CD1c-positive myeloid dendritic cell (primary cell): ENCODE results near the gene NPTX1.
"Not testable (repeated sequence)": the region's sequence is repeated elsewhere in the genome, so short reads cannot be mapped to it uniquely, and the experiment has no call there.

ENCODE experiments used
- DNase-seq: peaks from one replicate; pipeline ENCODE4 v3.0.0-alpha.2; 2016; ENCODE audit errors: extremely low spot score

The NPTX1 gene, protein sequence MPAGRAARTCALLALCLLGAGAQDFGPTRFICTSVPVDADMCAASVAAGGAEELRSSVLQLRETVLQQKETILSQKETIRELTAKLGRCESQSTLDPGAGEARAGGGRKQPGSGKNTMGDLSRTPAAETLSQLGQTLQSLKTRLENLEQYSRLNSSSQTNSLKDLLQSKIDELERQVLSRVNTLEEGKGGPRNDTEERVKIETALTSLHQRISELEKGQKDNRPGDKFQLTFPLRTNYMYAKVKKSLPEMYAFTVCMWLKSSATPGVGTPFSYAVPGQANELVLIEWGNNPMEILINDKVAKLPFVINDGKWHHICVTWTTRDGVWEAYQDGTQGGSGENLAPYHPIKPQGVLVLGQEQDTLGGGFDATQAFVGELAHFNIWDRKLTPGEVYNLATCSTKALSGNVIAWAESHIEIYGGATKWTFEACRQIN

DNA sequence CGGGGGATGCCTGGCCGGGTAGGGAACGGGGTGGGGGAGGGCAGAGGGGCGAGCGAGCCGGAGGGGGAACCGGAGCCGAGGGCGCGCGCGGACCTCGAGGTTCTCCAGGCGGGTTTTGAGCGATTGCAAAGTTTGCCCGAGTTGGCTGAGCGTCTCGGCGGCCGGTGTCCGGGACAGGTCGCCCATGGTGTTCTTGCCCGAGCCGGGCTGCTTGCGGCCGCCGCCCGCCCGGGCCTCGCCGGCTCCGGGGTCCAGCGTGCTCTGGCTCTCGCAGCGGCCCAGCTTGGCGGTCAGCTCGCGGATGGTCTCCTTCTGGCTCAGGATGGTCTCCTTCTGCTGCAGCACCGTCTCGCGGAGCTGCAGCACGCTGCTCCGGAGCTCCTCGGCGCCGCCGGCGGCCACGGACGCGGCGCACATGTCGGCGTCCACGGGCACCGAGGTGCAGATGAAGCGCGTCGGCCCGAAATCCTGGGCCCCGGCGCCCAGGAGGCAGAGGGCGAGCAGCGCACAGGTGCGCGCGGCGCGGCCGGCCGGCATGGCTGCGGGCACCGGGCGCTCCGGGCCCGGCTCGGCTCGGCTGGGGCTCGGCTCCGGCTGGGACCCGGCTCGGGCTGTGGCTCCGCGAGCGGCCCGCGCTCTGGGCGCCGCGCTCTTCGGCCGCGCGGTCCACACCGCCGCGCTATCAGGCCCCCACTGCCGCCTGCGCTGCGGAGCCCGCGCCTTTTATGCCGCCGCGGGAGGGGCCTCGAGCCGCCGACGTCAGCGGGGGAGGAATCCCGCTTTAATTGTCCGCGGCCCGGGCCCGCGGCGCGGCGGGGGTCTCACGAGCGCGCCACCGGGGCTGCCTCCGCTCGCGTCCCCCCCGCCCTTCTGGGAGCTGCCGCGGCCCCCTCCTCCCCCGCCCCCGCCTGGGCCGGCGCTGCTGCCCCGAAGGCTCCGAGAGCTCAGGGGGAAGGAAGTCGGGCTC, at the start of gene NPTX1:
Gene NPTX1, minus strand, starts transcription at position 698 of the 967 bp plus-strand sequence. Its CDS starts 161 bp downstream, at position 537.
- no peak for DNase-seq

DNA sequence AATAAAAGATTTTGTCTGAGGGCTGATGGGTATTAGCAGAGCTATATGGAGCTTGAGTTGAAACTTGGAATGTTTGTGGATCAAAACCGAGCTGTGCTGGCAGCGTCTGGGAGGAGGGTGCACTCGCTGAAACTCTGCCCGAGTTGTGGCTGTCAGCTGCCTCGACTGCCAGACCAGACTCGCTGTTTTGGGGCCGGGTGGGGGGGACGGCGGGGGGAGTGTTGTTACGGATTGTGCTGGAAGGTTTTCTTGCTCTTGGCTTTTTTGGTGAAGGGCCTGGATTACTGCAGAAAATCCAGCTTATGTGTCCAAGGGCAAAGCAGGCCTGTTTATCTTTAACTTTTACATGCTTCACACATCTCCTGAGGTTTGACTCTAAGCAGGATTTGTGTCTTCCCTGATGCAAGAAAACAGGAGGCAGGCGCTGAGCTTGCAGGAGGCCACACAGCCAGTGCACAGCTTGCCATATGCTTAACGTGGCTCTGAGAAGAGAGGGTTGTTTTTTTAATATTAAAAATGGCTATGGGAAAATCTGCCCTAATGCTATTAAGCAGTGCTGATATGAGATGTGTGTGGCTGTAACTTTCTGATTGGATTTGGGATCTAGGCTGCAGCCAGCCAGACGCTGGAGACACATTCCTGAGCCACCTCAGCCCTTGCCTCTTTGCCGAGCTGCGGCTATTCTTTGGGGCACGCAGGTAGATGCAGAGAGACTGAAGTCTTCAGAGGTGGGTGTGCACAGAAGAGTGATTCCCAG, 47.7 kb upstream of the NPTX1 start:
- no peak for DNase-seq

DNA sequence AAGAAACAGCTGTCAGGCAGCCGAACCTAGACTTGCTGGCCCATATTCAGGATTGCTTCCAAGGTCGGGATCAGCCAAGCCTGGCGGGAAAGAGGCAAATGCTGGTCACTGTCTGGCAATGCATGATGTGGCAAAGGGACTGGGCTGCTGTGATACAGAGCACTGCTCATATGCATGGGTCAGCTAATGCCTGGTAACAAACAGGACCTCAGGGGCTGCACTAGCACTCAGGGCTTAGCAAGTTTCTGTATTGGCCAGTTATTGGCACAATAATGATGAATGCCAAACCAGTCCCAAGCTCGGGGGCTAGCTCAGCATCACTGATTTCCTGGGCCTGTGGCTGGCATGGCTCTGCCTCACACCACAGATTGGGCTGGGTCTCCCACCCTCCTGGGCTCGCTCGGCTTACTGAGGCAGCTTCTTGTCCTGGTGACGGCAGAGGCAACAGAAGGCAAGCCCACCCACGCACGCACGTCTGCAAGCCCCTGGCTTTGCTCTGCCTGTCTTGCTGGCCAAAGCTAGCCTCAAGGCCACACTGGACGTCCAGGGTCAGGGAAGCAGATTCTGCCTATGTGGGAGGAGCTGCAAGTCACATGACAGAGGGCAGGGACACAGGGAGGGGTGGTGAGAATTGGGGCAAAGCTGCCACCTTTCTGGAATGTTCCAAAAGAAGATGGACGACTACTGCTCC, 46.8 kb upstream of the NPTX1 start:
- no peak for DNase-seq

DNA sequence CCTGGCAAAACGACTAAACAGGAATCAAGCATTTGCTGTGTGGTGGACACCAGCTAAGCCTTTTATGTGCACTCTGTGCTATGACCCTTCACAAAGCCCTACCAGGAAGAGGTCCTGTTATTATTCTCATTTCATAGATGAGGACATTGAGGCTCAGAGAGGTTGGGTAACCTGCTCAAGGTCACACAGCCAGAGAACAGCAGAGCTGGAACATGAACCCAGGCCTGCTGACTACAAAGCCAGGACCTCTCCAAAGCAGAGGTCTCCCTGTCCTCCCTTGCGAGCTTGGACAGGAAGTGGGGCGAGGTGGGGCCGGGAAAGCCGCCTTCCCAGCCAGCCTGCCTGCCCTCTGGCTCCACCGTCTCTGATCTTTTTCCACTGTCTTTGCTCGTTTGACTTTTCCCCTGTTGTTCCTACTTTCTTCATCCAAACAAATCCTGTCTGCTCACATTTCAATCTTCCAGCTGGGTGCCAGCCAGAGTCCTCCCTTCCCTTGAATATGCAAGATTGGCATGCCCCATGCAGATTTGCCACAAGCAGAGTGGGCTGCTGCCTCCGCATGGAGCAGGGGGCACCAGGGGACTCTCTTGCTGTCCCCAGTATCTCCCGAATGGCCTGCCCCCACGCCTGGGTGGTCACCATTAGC, 44.5 kb upstream of the NPTX1 start:
- DNase-seq: no peak

DNA sequence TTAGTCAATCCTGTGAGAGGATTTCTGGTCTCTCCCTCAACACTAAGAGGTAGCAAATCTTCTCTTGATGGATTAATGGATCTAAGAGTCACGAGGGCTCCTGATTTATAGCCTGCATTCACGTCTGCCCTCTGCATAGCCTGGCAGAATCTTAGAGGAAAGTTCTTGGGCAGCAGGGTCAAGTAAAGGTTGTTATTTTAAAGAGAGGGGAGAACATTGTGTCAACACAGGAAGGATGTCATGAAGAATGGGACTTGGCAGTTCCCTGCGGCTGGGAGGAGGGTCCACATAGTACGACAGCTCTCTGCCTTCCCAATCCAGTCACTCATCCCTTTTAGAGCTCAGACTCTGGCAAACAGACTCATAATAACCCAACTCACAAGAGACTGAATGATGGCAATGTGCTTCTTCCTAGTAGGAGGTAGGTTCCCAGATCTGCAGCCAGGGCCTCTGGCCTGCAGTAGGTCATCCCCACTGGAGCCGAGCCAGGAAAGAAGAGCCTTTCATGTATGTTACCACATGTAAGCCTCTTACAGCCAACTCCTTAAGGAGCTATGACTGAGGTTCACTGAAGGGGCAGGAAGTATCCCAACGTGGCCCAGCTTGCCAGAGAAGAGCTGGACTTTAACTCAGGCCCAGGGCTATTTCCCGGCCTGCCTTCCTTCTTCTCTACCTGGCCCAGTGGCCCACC, 42.8 kb upstream of the NPTX1 start:
- no peak for DNase-seq

DNA sequence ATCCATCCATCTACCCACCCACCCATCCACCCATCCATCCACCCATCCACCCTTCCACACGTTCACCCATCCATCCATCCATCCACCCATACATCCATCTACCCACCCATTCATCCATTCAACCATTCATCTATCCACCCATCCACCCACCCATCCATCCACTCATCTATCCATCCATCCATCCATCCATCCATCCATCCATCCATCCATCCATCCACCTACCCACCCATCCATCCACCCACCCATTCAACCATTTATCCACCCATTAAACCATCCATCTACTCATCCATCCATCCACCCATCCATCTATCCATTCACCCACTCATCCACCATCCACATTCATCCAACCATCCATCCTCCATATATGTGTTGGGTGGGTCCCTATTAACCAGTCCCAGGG, 42.0 kb upstream of the NPTX1 start:
- no peak for DNase-seq

DNA sequence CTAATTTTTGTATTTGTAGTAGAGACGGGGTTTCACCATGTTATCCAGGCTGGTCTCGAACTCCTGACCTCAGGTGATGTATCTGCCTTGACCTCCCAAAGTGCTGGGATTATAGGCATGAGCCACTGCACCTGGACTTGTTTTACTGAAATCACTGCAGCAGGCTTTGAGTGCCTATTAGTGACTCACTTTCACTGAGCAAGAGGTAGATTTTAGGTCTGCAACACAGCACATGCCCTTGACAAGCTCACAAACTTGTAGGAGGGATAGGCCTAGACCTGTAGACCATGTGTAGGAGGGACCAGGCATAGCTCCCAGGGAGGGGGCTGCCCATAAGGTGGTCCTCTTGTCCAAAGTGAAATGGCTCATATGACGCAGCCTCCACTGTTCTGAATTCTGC, 41.2 kb upstream of the NPTX1 start:
- no peak for DNase-seq

DNA sequence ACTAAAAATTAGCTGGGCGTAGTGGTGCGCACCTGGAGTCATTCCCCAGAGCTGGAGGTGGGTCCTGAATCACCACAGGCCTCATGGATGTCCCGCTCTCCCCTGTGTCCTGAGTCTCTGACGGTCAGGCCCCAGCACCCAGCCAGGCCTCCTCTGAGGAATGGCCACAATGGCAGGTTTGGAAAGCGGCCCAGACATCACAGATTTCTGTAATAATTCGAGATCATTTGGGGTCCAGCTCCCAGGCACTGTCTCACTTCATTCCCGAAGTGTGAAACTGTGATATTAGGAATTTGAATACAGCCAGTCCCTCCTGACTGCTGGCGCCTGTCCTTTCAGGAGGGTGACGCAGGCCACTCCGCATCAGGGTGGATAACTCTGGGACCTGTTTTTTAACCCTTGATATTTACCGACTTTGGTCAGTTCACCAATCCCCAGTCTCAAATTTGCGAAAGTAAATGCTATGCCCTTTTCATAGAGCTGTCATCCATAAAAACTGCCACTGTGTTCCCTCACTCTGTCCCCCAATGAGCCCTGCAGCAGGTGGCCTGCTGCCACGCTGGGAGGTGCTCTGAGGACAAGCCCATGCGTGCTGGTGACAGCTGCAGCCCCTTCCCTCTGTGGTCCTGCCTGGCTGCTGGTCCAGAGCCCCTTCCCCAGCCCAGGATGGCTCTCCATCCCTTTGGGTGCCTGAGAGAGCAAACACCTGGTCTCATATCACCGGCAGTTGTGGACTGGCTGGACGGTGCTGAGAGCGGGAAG, 39.9 kb upstream of the NPTX1 start:
- DNase-seq: no peak

DNA sequence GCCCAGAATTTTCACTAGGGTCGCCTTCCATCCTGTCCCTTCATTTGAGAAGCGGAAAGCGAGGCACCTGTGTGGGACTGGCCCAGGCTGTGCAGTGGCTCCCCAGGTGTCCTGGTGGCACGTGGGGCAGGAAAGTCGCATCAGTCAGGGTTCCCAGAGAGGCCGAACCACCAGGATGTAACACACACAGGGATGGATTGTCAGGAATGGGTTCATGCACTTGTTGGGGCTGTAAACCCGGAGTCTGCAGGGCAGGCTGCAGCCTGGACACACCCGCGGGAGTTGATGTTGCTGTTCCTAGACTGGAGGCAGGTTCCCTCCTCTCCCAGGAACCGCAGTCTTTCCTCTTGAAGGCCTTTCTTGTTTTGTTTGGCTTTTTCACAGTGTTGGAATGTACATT, 37.5 kb upstream of the NPTX1 start:
- no peak for DNase-seq

DNA sequence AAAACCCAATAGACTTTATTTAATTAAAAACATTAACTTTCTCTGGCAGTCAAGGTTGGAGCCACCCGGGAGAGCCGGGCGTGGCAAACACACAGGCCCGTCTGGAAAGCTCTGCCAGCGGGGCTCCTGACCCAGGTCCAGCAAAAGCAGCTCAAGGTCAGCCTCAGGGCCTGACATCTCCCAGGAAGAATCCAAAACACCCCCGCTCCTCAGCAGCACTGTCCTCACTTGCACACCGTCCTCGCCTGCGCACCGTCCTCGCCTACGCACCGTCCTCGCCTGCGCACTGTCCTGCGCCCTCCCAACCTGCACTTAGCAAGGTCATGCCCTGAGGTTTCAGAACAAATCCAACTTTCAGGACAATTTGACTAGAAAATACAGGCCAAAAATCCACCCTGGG, 36.8 kb upstream of the NPTX1 start:
- no peak for DNase-seq

DNA sequence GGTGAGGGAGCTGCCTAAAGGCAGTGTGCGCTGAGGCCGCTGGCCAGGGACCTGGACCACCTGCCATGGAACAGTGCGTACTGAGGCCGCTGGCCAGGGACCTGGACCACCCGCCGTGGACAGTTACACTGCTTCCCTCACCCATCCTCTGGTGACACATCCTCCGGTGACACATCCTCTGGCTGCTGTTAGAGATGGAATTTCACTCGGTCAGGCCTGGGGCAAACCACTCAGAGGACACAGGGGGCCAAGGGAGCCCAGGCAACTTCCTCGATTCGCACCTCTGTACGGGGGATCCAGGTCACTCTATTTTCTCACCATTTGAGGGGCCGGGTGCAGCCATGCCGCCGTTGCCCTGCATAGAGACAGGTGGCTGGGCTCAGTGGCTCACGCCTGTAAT, 35.8 kb upstream of the NPTX1 start:
- no peak for DNase-seq

DNA sequence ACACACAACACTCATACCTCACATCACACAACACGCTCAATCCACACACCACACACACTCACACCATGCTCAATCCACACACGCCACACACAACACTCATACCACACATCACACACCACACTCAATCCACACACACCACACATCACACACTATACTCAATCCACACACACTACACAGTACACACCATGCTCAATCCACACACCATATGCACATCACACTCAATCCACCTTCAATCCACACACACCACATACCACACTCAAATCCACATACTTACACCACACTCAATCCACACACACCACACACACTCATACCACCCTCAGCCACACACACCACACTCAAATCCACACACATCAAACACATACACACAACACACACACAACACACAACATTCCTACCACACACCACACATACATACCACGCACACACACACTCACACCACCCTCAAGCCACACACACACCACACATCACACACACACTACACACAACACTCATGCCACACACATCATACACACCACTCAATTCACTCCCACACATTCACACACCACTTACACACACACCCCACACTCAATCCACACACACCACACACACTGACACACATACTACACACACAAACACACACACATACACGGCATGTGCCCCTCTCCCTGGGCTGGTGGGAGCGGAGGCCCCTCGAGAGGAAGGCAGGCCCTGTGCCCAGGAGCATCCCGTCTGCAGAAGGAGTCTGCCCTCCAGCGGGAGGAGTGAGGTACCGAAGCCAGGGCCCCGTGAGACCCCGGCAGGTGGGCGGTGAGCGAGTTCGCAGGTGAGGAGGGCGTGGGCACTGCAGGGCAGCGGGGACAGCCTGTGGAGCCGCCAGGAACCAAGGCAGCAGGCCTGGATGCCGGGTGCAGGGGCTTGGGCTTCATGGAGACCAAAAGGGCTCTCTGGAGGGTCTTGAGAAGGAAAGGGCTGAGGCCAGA, 35.1 kb upstream of the NPTX1 start:
- DNase-seq: no peak

DNA sequence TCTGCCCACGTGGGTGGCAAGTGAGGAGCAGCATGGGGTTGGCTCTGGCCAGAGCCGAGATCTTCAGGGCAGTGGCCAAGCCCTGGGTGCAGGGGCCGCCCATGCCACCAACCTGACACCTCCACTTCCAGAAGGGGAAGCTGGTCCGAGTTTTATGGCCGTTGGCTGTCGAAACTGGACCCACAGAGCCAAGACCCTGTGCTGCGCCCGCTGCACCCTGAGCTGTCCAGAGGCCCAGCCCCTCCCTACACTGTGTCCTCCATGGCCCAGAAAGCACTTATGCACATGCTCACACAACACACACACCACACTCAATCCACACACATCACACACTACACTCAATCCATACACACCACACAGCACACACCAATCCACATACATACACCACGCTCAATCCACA, 34.4 kb upstream of the NPTX1 start:
- no peak for DNase-seq

DNA sequence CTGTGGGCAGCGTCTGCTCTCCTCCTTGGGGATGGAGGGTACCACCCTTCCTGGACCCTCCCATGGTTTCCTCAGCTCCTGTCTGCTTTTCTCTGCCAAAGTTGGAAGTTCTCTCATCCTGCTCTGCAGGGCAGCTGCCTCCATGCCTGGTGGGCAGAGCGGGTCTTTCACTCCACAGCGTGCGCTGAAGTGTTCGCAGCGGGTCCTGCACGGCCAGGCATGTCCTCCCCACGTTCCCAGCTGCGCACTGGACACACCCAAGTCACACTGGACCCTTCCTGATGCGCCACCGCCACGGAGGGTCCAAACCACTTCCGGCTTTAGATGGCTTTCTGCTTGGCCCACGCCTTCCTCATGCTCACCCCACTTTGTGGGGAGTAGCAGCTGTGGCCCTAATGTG, 33.7 kb upstream of the NPTX1 start:
- no peak for DNase-seq

DNA sequence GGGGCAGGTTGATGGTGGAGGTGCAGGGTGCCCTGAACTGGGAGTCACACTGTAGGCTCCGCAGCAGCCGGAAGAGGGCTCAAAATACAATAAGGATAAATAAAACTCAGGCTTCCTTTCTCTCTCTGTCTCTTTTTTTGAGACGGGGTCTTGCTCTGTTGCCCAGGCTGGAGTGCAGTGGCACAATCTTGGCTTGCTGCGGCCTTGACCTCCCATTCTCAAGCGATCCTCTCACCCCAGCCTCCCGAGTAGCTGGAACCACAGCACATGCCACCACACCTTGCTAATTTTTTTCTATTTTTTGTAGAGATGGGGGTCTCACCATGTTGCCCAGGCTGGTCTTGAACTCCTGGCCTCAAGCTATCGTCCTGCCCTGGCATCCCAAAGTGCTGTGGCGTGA, 32.9 kb upstream of the NPTX1 start:
- DNase-seq: no peak

DNA sequence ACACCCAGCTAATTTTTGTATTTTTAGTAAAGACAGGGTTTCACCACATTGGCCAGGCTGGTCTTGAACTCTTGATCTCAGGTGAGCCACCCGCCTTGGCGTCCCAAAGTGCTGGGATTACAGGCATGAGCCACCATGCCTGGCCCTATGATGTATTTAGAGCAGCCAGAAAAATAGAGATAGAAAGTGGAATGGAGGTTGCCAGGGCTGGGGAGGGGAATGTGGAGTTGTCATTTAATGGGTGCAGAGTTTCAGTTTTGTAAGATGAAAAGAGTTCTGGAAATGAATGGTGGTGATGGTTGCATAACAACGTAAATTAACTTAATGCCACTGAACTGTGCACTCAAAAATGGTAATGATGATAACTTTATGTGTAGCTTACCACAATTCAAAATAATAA, 31.6 kb upstream of the NPTX1 start:
- DNase-seq: no peak

DNA sequence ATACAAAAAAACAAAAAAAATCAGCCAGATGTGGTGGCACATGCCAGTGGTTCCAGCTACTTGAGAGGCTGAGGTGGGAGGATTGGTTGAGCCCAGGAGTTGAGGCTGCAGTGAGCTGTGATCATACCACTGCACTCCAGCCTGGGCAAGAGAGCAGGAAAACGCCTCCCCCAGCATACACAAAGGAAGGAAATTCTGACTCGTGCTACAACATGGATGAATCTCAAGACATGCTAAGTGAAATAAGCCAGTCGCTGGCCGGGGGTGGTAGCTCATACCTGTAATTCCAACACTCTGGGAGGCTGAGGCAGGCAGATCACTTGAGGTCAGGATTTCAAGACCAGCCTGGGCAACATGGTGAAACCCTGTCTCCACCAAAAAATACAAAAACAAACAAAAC, 30.8 kb upstream of the NPTX1 start:
- DNase-seq: not testable (repeated sequence)

DNA sequence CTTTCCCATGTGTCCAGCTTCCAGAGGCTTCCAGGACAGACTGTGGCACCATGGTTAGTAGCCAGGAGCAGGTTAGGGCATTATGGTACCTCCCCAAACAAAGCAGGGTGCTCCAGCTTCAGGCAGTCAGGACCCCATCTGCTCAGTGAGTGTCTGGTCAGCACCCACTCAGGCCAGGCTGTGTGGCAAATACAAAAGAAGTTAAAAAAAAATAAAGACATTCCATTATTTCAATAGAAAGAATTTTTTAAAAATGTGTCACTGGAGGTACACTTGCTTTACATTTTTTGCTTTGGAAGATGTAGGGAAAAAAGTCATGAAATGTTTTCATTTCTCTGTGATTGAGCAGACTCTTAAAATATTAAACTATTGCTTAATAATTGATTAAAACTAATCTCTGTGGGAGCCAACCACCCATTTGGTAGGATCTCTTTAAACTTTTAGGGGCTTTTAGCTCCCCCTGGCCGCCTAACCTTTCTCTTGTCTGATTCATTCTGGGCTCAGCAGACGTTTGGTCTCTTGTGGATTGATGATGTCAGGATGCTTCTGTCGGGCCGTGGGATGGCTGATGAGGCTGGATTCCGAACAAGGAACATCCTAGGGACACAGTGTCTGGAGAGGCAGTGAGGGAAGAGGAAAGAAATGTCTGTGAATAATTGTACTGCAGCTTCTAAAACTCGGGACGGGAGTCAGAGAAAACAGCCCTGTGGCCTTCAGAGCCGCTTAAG, 28.4 kb upstream of the NPTX1 start:
- no peak for DNase-seq
